ENCODE measurements around the gene GNG8. TPM values are rescaled to one million over a fixed set of nuclear protein-coding genes. Genes with fewer than 3 reads are reported as not detected.

The GNG8 gene
- total and polyA plus RNA-seq, 10 donors, result not detected

GRCh38 chr19:46591870-46592269, 44.1 kb downstream of the GNG8 start:
- H3K4me1 ChIP-seq, result no peaks in the 10 kb centered on the region
- DNase-seq, result no peak
- TF ChIP-seq POLR2AphosphoS5 (IDR thresholded peaks at IDR 0.05), result no peak
- TF ChIP-seq POLR2A (IDR thresholded peaks at IDR 0.05), result no peak
- no peak for TF ChIP-seq CTCF (IDR thresholded peaks at IDR 0.05 in 8 of 11, conservative IDR thresholded peaks at IDR 0.05 in 3 of 11)
- H3K4me3 ChIP-seq, result no peak overlapping the region
- intact Hi-C loops (cut with DNase I; ENCODE audit: low total_unique reads), result no loop called here
- H3K27ac ChIP-seq, result no peak overlapping the region
- no peaks in the 10 kb centered on the region for H3K36me3 ChIP-seq
- no peaks in the 10 kb centered on the region for H3K9me3 ChIP-seq
- WGBS, 5 donors, result 65 to 73% (median 66%) methylated on average over 3 of the region's 3 CpGs
- H3K27me3 ChIP-seq (replicated peaks in 1 of 7), result no peaks in the 10 kb centered on the region

GRCh38 chr19:46591254-46591653, 44.7 kb downstream of the GNG8 start:
- no peaks in the 10 kb centered on the region for H3K4me1 ChIP-seq
- H3K4me3 ChIP-seq, result no peak overlapping the region
- TF ChIP-seq POLR2A (IDR thresholded peaks at IDR 0.05) (no peak), POLR2AphosphoS5 (IDR thresholded peaks at IDR 0.05) (no peak), CTCF (IDR thresholded peaks at IDR 0.05 in 8 of 11, conservative IDR thresholded peaks at IDR 0.05 in 3 of 11) (no peak)
- H3K27me3 ChIP-seq (replicated peaks in 1 of 7), result no peaks in the 10 kb centered on the region
- intact Hi-C loops (cut with DNase I; ENCODE audit: low total_unique reads), result no loop called here
- H3K27ac ChIP-seq, result no peak overlapping the region
- WGBS, 5 donors, result 92 to 97% (median 93%) methylated on average over 4 of the region's 4 CpGs
- H3K36me3 ChIP-seq, result no peaks in the 10 kb centered on the region
- no peaks in the 10 kb centered on the region for H3K9me3 ChIP-seq
- no peak for DNase-seq

- intact Hi-C loops (cut with DNase I; ENCODE audit: low total_unique reads), result no loop called here
- TF ChIP-seq CTCF (IDR thresholded peaks at IDR 0.05 in 8 of 11, conservative IDR thresholded peaks at IDR 0.05 in 3 of 11) (no peak), POLR2A (IDR thresholded peaks at IDR 0.05) (no peak), POLR2AphosphoS5 (IDR thresholded peaks at IDR 0.05) (no peak)
- Histone ChIP-seq H3K4me1 (no peaks in the 10 kb centered on the region), H3K9me3 (no peaks in the 10 kb centered on the region), H3K36me3 (no peaks in the 10 kb centered on the region), H3K27me3 (replicated peaks in 1 of 7) (no peaks in the 10 kb centered on the region), H3K4me3 (no peak overlapping the region), H3K27ac (no peak overlapping the region)
- WGBS, 5 donors, result 80 to 98% (median 87%) methylated on average over 3 of the region's 3 CpGs
- DNase-seq, result no peak
Observed at GRCh38 chr19:46587861-46588260, 48.1 kb downstream of the GNG8 start.

GRCh38 chr19:46586294-46586693, 49.7 kb downstream of the GNG8 start:
- H3K4me1 ChIP-seq, result no peaks in the 10 kb centered on the region
- no peak for DNase-seq
- no peak overlapping the region for H3K27ac ChIP-seq
- H3K9me3 ChIP-seq, result no peaks in the 10 kb centered on the region
- no peak overlapping the region for H3K4me3 ChIP-seq
- H3K36me3 ChIP-seq, result no peaks in the 10 kb centered on the region
- TF ChIP-seq POLR2AphosphoS5 (IDR thresholded peaks at IDR 0.05) (no peak), POLR2A (IDR thresholded peaks at IDR 0.05) (no peak), CTCF (IDR thresholded peaks at IDR 0.05 in 8 of 11, conservative IDR thresholded peaks at IDR 0.05 in 3 of 11) (no peak)
- intact Hi-C loops (cut with DNase I; ENCODE audit: low total_unique reads), result no loop called here
- H3K27me3 ChIP-seq (replicated peaks in 1 of 7), result no peaks in the 10 kb centered on the region
- WGBS, 5 donors, result 82 to 94% (median 91%) methylated on average over 4 of the region's 4 CpGs

Measured in spleen (tissue), 11 donors.